ENCODE measurements around the gene ANKFY1. TPM values are rescaled to one million over a fixed set of nuclear protein-coding genes. Genes with fewer than 3 reads are reported as not detected.

Gene ANKFY1
- total and polyA plus RNA-seq, 2 donors (not counting 3 experiments of a cell fraction or from before 2014, with no cell fraction given) = 30.6 to 51.1 TPM

- no peaks in the 10 kb centered on the region for H3K9me1 ChIP-seq (replicated peaks; ENCODE audit: control insufficient read depth, extremely low read depth, insufficient read depth, low read length)
- no peaks in the 10 kb centered on the region for H4K20me1 ChIP-seq (replicated peaks; ENCODE audit: control insufficient read depth, extremely low read depth, insufficient read depth, low read length)
- H3K79me2 ChIP-seq (ENCODE audit: control insufficient read depth, insufficient read depth, low read length) = peaks cover 42% of the 10 kb centered on the region
- ChIA-PET CTCF (interaction anchor here (1.3 kb wide), 1 partner anchor 75 kb away, joined by 3 read pairs; no protein-coding TSS in a partner anchor), POLR2A (no interaction called here)
- no peaks in the 10 kb centered on the region for H3K4me1 ChIP-seq (ENCODE audit: control insufficient read depth, extremely low read depth, insufficient read depth, low read length)
- H3K4me3 ChIP-seq (replicated peaks in 1 of 3; ENCODE audit: insufficient read depth in 1 of 3, low read depth in 1 of 3, low read length in 3 of 3) = no peak overlapping the region
- TF ChIP-seq POLR2A (IDR thresholded peaks at IDR 0.05; ENCODE audit: low read depth, low read length) (no peak), GATA2 (IDR thresholded peaks at IDR 0.05; ENCODE audit: insufficient read depth, insufficient read length, low read depth, low read length) (no peak), JUN (IDR thresholded peaks at IDR 0.05; ENCODE audit: borderline replicate concordance, insufficient read depth, insufficient read length, low read depth) (no peak), POLR2AphosphoS5 (IDR thresholded peaks at IDR 0.05; ENCODE audit: insufficient read depth, low read depth, low read length) (no peak), EZH2 (IDR thresholded peaks at IDR 0.05; ENCODE audit: borderline replicate concordance, low read depth, low read length, severe bottlenecking) (no peak), FOS (IDR thresholded peaks at IDR 0.05; ENCODE audit: borderline replicate concordance, insufficient read depth, low read length) (no peak), MYC (IDR thresholded peaks at IDR 0.05; ENCODE audit: low read depth, low read length) (no peak)
- TF ChIP-seq, protein P1, sequence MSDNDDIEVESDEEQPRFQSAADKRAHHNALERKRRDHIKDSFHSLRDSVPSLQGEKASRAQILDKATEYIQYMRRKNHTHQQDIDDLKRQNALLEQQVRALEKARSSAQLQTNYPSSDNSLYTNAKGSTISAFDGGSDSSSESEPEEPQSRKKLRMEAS (IDR thresholded peaks at IDR 0.05; ENCODE audit: insufficient read depth, insufficient read length) = no peak
- TF ChIP-seq, protein P2, sequence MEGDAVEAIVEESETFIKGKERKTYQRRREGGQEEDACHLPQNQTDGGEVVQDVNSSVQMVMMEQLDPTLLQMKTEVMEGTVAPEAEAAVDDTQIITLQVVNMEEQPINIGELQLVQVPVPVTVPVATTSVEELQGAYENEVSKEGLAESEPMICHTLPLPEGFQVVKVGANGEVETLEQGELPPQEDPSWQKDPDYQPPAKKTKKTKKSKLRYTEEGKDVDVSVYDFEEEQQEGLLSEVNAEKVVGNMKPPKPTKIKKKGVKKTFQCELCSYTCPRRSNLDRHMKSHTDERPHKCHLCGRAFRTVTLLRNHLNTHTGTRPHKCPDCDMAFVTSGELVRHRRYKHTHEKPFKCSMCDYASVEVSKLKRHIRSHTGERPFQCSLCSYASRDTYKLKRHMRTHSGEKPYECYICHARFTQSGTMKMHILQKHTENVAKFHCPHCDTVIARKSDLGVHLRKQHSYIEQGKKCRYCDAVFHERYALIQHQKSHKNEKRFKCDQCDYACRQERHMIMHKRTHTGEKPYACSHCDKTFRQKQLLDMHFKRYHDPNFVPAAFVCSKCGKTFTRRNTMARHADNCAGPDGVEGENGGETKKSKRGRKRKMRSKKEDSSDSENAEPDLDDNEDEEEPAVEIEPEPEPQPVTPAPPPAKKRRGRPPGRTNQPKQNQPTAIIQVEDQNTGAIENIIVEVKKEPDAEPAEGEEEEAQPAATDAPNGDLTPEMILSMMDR (IDR thresholded peaks at IDR 0.05; ENCODE audit: extremely low read depth in 1 of 2, insufficient read depth in 1 of 2, low read depth in 1 of 2, low read length in 2 of 2) = no peak
- no peak overlapping the region for H3K27ac ChIP-seq (ENCODE audit: insufficient read depth, low read depth, low read length)
- dilution Hi-C loops (cut with MboI; ENCODE audit: extremely low pct_ligation_motif_present, low sequenced_read_pairs) = no loop called here
- intact Hi-C loops (cut with micrococcal nuclease) = no loop called here
- DNase-seq (ENCODE audit: low read depth, low spot score) (no peak), FAIRE-seq (no peak)
- no peaks in the 10 kb centered on the region for H3K9me3 ChIP-seq (replicated peaks; ENCODE audit: control insufficient read depth, insufficient read depth, low read length)
- no peak overlapping the region for H3K9ac ChIP-seq (replicated peaks; ENCODE audit: extremely low read depth, insufficient read depth, low read length)
- H3K36me3 ChIP-seq (ENCODE audit: control insufficient read depth in 2 of 2, extremely low read depth in 1 of 2, insufficient read depth in 2 of 2, low read length in 2 of 2) = peaks cover 5 to 10% of the 10 kb centered on the region in 2 experiments
- BruUV-seq (replicated peaks) = no TSS peak
- no peaks in the 10 kb centered on the region for H3K27me3 ChIP-seq (ENCODE audit: control insufficient read depth in 2 of 2, insufficient read depth in 2 of 2, low read length in 2 of 2)
- H3K4me2 ChIP-seq (ENCODE audit: insufficient read depth, low read length) = no peak overlapping the region
- H2AFZ ChIP-seq (ENCODE audit: low read depth, low read length) = no peak overlapping the region
Observed at GRCh38 chr17:4124999-4125398, 138.8 kb downstream of the ANKFY1 start.

Measured in endothelial cell of umbilical vein (primary cell).